NCI-H226 (cell line): ENCODE measurements around the gene ZNF473.
"Not testable (repeated sequence)": the region's sequence is repeated elsewhere in the genome, so short reads cannot be mapped to it uniquely, and the experiment has no call there.

Source experiments
- DNase-seq: peaks from one replicate; pipeline ENCODE4 v3.0.0-alpha.2; 2015

ZNF473 gene

GRCh38 chr19:50051228-50051895 is 25.6 kb downstream of the ZNF473 start:
- not testable (repeated sequence) for DNase-seq

GRCh38 chr19:50051964-50052363 is 26.2 kb downstream of the ZNF473 start:
- DNase-seq: no peak

GRCh38 chr19:50053119-50053518 is 27.3 kb downstream of the ZNF473 start:
- no peak for DNase-seq

- no peak for DNase-seq
These were observed 32.6 kb downstream of the ZNF473 start for GRCh38 chr19:50058425-50058824.

- no peak for DNase-seq
These were observed 33.2 kb downstream of the ZNF473 start for GRCh38 chr19:50059045-50059444.

DNA sequence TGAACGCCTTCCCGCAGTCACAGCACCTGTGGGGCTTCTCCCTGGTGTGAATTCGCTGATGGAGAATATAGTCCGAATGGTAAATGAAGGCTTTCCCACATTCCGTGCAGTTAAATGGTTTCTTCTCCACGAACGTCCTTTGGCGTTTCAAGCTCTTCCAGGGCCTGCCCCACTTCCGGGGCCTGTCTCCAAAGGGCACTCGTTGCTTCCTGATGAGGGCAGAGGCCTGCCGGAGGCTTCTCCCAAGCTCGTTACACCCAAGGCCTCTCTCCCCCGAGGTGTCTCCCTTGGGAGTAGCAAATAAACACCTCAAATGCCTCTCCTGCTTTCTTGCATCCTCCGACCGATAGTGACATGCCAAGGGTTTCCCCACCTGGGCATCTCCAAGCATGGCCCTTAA is 34.3 kb downstream of the ZNF473 start:
- DNase-seq: no peak

- no peak for DNase-seq
These were observed 35.8 kb downstream of the ZNF473 start for GRCh38 chr19:50061650-50062049.

DNA sequence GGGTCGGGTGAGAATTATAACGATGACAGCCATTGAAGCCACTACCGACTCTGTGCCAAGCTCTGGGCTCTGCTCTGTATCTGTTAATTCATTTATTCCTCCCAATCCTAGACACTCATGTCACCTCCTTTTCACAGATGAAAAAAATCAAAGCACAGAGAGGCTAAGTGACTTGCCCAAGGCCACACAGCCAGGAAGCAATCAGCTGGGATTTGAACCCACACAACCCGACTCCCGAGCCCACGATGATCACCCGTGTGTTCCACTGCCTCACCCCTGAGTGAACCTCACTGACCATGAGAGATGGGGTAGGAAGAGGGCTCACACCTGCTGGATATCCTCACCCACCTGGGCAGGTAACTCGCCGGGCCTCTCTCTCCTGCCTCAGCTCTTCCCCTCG is 40.1 kb downstream of the ZNF473 start:
- no peak for DNase-seq

GRCh38 chr19:50067575-50067974 is 41.8 kb downstream of the ZNF473 start:
- DNase-seq: no peak

DNA sequence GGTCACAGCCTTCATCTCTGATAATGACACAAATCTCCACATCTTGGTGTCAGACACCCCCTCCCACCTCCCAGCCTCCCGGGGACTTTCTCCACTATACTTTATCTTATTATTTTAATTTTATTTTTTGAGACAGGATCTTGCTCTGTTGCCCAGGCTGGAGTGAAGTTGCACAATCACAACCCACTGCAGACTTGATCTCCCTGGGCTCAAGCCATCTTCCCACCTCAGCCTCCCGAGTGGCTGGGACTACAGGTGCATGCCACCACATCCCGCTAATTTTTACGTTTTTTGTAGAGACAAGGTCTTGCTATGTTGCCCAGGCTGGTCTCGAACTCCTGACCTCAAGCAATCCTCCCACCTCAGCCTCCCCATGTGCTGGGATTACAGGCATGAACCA is 42.6 kb downstream of the ZNF473 start:
- not testable (repeated sequence) for DNase-seq

GRCh38 chr19:50075076-50075475 is 49.3 kb downstream of the ZNF473 start:
- DNase-seq: not testable (repeated sequence)

DNA sequence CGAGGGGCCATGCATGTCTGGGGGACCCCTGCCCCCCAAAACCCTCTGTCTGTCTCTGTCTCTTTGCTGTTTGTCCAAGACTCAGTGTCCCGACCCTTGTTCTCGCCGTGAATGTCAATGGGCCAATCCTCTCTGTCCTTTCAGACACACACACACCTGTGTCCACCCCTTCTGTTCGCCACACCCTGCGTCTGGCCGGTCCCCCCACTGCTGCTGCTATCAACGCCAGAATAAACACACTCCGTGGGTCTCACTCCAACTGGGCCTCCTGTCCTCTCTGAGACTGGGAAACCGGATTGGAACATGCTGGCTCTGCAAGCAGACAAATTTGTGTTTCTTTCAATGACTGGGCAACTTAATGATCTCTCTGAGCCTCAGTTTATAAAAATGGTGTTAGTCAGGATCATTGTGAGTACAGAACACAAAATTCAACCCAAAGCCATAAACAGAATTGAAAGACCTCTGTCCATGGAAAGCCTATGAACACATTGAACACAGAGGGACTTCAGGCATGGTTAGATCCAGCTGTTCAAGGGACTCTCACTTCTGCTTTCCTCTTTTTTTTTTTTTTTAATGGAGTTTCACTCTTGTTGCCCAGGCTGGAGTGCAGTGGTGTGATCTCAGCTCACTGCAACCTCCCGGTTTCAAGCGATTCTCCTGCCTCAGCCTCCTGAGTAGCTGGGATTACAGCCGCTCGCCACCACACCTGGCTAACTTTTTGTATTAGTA is 50.0 kb downstream of the ZNF473 start:
- not testable (repeated sequence) for DNase-seq

DNA sequence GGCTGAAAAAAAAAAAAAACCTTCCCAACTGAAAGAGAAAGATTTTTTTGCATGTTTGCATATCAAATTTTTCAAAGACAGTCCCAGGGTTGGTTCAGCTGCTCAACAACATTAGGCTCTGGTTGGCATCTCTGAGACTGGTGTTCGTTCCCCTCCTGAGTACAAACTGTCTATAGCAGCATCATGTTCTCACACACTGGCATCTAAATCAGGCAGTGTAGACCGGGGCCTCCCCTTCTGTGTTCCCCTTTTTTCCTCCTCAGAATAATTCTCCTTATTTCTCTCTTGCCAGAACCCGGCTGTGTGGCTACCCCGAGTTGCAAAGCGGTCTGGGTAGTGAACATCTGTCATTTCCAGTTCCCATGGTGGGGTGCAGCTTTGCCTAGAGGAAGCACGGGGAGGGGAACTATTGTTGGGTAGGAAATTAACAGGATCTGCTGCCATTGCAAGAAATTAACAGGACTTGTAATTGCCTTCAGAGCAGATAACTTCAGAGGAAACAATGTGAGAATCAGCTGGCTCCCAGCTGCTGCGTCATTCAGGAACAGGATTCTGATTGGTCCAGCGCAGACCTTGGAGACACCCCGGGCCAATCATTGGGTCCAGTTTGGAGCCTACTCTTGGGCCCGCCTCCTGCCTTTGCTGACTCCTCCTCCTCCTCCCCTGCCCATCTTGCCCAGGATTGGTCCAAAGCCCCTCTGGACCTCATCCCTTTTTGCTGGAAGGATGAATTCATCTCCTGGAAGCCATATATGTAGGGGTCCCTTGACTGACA is 51.0 kb downstream of the ZNF473 start:
- DNase-seq: not testable (repeated sequence)

DNA sequence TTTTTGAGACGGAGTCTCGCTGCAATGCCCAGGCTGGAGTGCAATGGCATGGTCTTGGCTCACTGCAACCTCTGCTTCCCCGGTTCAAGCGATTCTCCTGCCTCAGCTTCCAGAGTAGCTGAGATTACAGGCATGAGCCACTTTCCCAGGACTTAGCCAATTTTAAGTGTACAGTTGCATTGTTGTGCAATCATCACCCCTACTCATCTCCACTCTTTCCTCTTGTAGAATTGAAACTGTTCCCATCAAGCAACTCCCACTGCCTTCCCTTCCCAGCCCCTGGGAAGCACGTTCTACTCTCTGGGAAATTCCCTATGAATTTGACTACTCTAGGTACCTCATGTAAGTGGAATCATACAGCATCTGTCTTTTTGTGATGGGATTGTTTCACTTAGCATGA is 53.2 kb downstream of the ZNF473 start:
- not testable (repeated sequence) for DNase-seq

GRCh38 chr19:50084440-50084839 is 58.6 kb downstream of the ZNF473 start:
- DNase-seq: not testable (repeated sequence)

GRCh38 chr19:50087153-50087552 is 61.3 kb downstream of the ZNF473 start:
- DNase-seq: not testable (repeated sequence)

DNA sequence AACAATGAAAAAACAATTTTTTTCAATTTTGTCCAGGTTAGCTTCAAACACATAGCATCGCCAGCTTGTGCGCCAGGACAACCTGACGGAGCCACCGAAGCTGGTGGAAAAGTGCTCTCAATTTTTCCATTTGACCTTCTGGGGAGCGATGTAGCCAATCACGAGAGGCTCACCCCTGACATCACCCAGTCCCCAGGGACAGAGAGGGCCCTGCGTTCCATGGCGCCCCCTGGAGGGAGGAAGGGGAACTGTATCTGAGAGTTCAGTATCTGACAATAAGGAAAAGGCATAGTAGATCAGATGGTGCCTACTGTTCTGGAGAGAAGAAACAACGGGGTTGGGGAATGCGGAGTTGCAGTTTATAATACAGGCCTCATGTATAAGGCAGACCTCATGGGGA is 64.9 kb downstream of the ZNF473 start:
- not testable (repeated sequence) for DNase-seq

DNA sequence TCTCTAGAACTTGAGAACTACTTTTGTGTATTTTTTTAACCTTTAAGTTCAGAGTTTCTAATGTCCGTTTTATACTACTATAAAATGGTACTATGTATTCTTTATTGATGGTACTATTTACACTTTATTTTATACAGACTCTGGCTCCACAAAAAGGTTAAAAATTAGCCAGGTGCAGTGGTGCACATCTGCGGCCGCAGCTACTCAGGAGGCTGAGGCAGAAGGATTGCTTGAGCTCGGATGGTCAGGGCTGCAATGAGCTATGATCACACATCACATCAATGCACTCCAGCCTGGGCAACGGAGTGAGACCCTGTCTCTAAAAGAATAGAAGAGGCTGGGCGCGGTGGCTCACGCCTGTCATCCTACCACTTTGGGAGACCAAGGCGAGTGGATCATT is 66.0 kb downstream of the ZNF473 start:
- DNase-seq: not testable (repeated sequence)

- DNase-seq: not testable (repeated sequence)
These were observed 66.8 kb downstream of the ZNF473 start for GRCh38 chr19:50092597-50092996.

DNA sequence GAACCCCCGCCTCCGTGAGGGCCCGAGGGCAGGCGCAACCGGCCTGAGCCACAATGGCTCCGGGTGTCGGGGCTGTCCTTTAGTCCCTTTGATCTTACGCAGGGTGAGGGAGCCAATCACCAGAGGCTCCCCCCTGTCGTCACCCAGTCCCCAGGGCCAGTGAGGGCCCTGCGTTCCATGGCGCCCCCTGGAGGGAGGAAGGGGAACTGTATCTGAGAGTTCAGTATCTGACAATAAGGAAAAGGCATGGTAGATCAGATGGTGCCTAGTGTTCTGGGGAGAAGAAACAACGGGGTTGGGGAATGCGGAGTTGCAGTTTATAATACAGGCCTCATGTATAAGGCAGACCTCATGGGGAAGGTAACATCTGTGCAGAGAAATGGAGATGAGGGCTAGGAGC is 72.1 kb downstream of the ZNF473 start:
- not testable (repeated sequence) for DNase-seq

DNA sequence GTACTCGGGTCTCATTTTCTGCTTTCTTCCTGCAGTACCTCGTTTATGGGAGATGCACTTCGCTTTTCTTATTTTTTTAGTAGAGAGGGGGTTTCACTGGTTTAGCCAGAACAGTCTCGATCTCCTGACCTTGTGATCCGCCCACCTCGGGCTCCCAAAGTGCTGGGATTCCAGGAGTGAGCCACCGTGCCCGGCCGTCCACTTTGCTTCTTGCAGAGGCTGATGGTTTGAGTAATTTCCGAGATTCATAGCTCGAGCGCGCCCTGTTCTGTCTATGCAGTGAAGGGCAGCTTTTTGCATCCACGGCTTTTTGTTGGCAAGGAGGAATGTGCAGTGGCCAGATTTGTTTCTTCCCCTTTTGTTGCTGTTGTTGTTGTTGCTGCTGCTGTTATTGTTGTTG is 73.1 kb downstream of the ZNF473 start:
- not testable (repeated sequence) for DNase-seq

DNA sequence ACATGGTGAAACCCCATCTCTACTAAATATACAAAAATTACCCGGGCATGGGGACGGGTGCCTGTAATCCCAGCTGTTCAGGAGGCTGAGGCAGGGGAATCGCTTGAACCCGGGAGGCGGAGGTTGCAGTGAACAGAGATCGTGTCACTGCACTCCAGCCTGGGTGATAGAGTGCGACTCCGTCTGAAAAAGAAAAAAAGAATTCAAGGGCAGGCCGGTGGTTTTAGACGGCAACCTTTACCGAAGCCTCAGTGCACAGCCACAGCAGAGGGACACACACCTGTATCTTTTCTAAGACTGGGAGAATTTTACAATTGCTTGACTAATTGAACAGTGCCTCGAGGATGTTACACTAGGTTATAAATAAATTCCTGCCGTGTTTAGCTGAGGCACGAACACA is 73.9 kb downstream of the ZNF473 start:
- DNase-seq: not testable (repeated sequence)

- not testable (repeated sequence) for DNase-seq
These were observed 75.1 kb downstream of the ZNF473 start for GRCh38 chr19:50100946-50101345.
